Pancreas (tissue), 10 donors: ENCODE measurements around the gene AOC1. TPM values are rescaled to one million over a fixed set of nuclear protein-coding genes. Genes with fewer than 3 reads are reported as not detected.

Experiments used
- ATAC-seq, 4 donors: fragments of 200-7000 bp; cut with Tn5 transposase; one replicate each; pipeline versions ENCODE4 v1.8.0 to v1.9.1; 2020; ENCODE audit warnings: mild to moderate bottlenecking in 4 of 4, moderate library complexity in 4 of 4
- DNase-seq, 6 donors: peaks; one replicate each; pipeline ENCODE4 v3.0.0-alpha.2; 2020
- FAIRE-seq: peaks from 2 replicates; lab custom pipeline; 2012; peaks lifted over from hg19 to GRCh38; lab: Jason Lieb, UNC
- H3K27ac ChIP-seq, 4 donors: fragments of 200-600 bp; sonication (generic); 1 replicate in 3 of 4; 2 replicates in 1 of 4; pipeline versions ENCODE4 v1.5.0 to v1.8.0; 2020
- H3K27me3 ChIP-seq, 4 donors: fragments of 200-600 bp; one replicate each; pipeline ENCODE4 v1.8.0; 2021
- H3K36me3 ChIP-seq, 3 donors: fragments of 200-600 bp; sonication (generic) in 1 of 3; one replicate each; pipeline versions ENCODE4 v1.5.0 to v1.8.0; 2020 to 2021
- H3K4me1 ChIP-seq, 3 donors: fragments of 200-600 bp; one replicate each; pipeline ENCODE4 v1.8.0; 2021
- H3K4me3 ChIP-seq, 4 donors: fragments of 200-600 bp; sonication (generic) in 2 of 4; one replicate each; pipeline versions ENCODE4 v1.5.0 to v1.8.0; 2020 to 2021
- H3K9me3 ChIP-seq, 4 donors: fragments of 200-600 bp; one replicate each; pipeline ENCODE4 v1.8.0; 2021
- CTCF ChIP-seq, 4 donors: fragments of 200-600 bp; sonication (generic) in 3 of 4; IDR thresholded peaks; one replicate each; pipeline versions ENCODE4 v1.5.0 to v1.8.0; 2021; ENCODE audit warnings: antibody characterized with exemption in 4 of 4
- WGBS, 2 donors: extraction: QIAGEN DNeasy Blood & Tissue Kit; methylation state at CpG; one replicate each; pipeline ENCODE4 v1.1.7; 2013; 5-methylcytosine and 5-hydroxymethylcytosine counted together
- intact Hi-C, 3 donors: fragments of 100-400 bp; cut with DNase I; formaldehyde crosslinking; loops; one replicate each; pipeline versions ENCODE4 v1.11.1 to v1.14.2; 2022
- polyA plus RNA-seq, 2 donors: library from polyadenylated mRNA; stranded (reverse); fragments of 200-250 nt; gene quantifications; one replicate each; pipeline ENCODE4 v1.2.3, GENCODE V29; 2013
- total RNA-seq, 6 donors: library from RNA; stranded (reverse); fragmentation: NEBNext Ultra II Directional in 4 of 6; extraction: Animal tissue kit (Norgen Biotek cat#: 25700) in 4 of 6; gene quantifications; one replicate each; pipeline versions ENCODE4 v1.2.1 to v1.2.4, GENCODE V29; 2021 to 2023
- donor health status: healthy with polysubstance abuse.
- donor health status: DM: no; HTN: no; CAD: no; lungs with moderate emphysema.
- donor health status: DM: no; HTN: no; CAD: no.
- donor health status: control.
- donor health status: control.
- donor health status: Bipolar disorder and iron deficiency.
- donor health status: DM: yes; HTN: yes; CAD: no.
- donor health status: DM: no; HTN: no; CAD: no.
- donor health status: DM: no; HTN: no; CAD: no.
- donor health status: DM: yes; HTN: yes; CAD: no.

Gene AOC1
- total and polyA plus RNA-seq, 8 donors = 0.12 to 7.1 (median 0.43) TPM

- no peak for DNase-seq
- intact Hi-C loops = no loop called here
- Histone ChIP-seq H3K4me1 (no peaks in the 10 kb centered on the region), H3K27ac (no peak overlapping the region), H3K36me3 (no peaks in the 10 kb centered on the region), H3K4me3 (no peak overlapping the region), H3K27me3 (peaks cover 0 to 3% (median 0%) of the 10 kb centered on the region in 4 donors), H3K9me3 (no peaks in the 10 kb centered on the region)
- 57 to 71% methylated on average over 1 of the region's 1 CpG for WGBS, 2 donors
- FAIRE-seq = no peak
- no peak for ATAC-seq
- TF ChIP-seq CTCF (IDR thresholded peaks at IDR 0.05) = no peak
These were observed 17.3 kb upstream of the AOC1 start for GRCh38 chr7:150835019-150835418.

- no peak for ATAC-seq
- WGBS, 2 donors = 53 to 64% methylated on average over 6 of the region's 6 CpGs
- Histone ChIP-seq H3K27me3 (peaks cover 0 to 3% (median 0%) of the 10 kb centered on the region in 4 donors), H3K27ac (no peak overlapping the region), H3K4me1 (no peaks in the 10 kb centered on the region), H3K36me3 (no peaks in the 10 kb centered on the region), H3K9me3 (no peaks in the 10 kb centered on the region), H3K4me3 (no peak overlapping the region)
- DNase-seq = no peak
- intact Hi-C loops = no loop called here
- no peak for FAIRE-seq
- TF ChIP-seq CTCF (IDR thresholded peaks at IDR 0.05) = no peak
These were observed 16.5 kb upstream of the AOC1 start for GRCh38 chr7:150835702-150836280.

GRCh38 chr7:150838965-150839650 lies 13.2 kb upstream of the AOC1 start:
- TF ChIP-seq CTCF (IDR thresholded peaks at IDR 0.05) = no peak
- FAIRE-seq (no peak), ATAC-seq (no peak), DNase-seq (no peak)
- 50 to 62% methylated on average over 7 of the region's 7 CpGs for WGBS, 2 donors
- H3K27ac ChIP-seq = no peak overlapping the region
- no peaks in the 10 kb centered on the region for H3K9me3 ChIP-seq
- no peak overlapping the region for H3K4me3 ChIP-seq
- intact Hi-C loops = no loop called here
- H3K4me1 ChIP-seq = no peaks in the 10 kb centered on the region
- no peaks in the 10 kb centered on the region for H3K36me3 ChIP-seq
- H3K27me3 ChIP-seq = no peaks in the 10 kb centered on the region

- H3K27me3 ChIP-seq = no peaks in the 10 kb centered on the region
- DNase-seq (no peak), FAIRE-seq (no peak), ATAC-seq (no peak)
- 88 to 89% methylated on average over 3 of the region's 3 CpGs for WGBS, 2 donors
- H3K27ac ChIP-seq = no peak overlapping the region
- H3K4me3 ChIP-seq = no peak overlapping the region
- H3K36me3 ChIP-seq = no peaks in the 10 kb centered on the region
- no peaks in the 10 kb centered on the region for H3K9me3 ChIP-seq
- H3K4me1 ChIP-seq = no peaks in the 10 kb centered on the region
- intact Hi-C loops = no loop called here
- no peak for TF ChIP-seq CTCF (IDR thresholded peaks at IDR 0.05)
These were observed 10.3 kb upstream of the AOC1 start for GRCh38 chr7:150842018-150842417.

- ATAC-seq = no peak
- intact Hi-C loops = no loop called here
These were observed 9.6 kb upstream of the AOC1 start for GRCh38 chr7:150842716-150843115.

More at GRCh38 chr7:150842716-150843115, 9.6 kb upstream of the AOC1 start:
- Histone ChIP-seq H3K36me3 (no peaks in the 10 kb centered on the region), H3K9me3 (no peaks in the 10 kb centered on the region), H3K4me1 (no peaks in the 10 kb centered on the region), H3K27me3 (no peaks in the 10 kb centered on the region), H3K27ac (no peak overlapping the region), H3K4me3 (no peak overlapping the region)
- 54 to 73% methylated on average over 4 of the region's 4 CpGs for WGBS, 2 donors
- FAIRE-seq (no peak), DNase-seq (no peak)
- no peak for TF ChIP-seq CTCF (IDR thresholded peaks at IDR 0.05)
